ENCODE measurements around the gene CARS1. TPM values are rescaled to one million over a fixed set of nuclear protein-coding genes. Genes with fewer than 3 reads are reported as not detected.

The CARS1 gene
- total and polyA plus RNA-seq, 9 of the 15 experiments (the other 6 are each of a cell fraction or from before 2014, with no cell fraction given): 14.4 to 106 (median 73.6) TPM

DNA sequence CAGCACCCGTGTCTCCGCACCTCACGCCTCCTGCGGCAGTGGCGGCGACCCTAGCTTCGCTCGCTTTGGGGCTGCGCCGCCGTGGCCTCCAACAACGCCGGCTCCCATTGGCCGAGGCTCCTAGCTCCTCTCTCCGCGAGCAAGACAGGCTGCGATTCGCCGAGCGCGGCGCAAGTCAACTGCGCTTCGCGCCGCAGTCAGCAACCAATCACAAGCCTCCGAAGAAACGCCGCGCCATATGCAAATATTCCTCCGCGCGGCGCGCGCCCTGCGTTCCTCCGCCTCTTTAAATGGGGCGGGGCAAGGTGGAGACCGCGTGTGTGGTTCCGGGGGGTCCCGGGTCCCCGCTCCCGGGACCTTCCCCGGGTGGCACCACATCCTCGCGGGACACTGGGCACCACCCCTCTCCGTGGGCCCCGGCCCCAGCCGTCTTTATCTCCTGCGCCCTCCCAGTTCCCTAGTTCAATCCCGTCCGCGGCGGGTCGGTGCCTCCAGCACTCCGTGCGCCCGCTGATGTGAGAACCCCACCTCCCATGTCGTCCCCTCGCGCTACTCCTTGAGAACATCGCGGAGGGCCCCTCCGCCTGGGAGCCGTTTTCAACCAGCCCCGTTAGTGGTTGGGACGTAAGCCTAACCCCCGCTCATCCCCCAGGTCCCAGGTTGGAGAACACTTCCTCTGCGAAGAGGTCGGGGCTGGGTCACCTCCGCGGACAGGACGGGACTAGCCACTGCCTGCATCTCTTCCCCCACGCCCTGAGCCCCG is 64.8 kb downstream of the CARS1 start, which contains the start of gene NAP1L4 (continued):
- TF ChIP-seq, protein P1, sequence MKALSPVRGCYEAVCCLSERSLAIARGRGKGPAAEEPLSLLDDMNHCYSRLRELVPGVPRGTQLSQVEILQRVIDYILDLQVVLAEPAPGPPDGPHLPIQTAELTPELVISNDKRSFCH (CRISPR knock-in tag; IDR thresholded peaks at IDR 0.05): no peak
- TF ChIP-seq, protein P1 (tag; IDR thresholded peaks at IDR 0.05): 0 out of 2 replicates have a peak, but pooled peaks have one; percentile 33
- no peak for TF ChIP-seq TEAD2 (tag; IDR thresholded peaks at IDR 0.05)
- TF ChIP-seq, protein P2, sequence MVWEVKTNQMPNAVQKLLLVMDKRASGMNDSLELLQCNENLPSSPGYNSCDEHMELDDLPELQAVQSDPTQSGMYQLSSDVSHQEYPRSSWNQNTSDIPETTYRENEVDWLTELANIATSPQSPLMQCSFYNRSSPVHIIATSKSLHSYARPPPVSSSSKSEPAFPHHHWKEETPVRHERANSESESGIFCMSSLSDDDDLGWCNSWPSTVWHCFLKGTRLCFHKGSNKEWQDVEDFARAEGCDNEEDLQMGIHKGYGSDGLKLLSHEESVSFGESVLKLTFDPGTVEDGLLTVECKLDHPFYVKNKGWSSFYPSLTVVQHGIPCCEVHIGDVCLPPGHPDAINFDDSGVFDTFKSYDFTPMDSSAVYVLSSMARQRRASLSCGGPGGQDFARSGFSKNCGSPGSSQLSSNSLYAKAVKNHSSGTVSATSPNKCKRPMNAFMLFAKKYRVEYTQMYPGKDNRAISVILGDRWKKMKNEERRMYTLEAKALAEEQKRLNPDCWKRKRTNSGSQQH (CRISPR knock-in tag; IDR thresholded peaks at IDR 0.05): no peak
- TF ChIP-seq FIP1L1 (IDR thresholded peaks at IDR 0.05; ENCODE audit: low read depth, low read length, poor library complexity, severe bottlenecking): peak; percentile 20
- TF ChIP-seq, protein P3, sequence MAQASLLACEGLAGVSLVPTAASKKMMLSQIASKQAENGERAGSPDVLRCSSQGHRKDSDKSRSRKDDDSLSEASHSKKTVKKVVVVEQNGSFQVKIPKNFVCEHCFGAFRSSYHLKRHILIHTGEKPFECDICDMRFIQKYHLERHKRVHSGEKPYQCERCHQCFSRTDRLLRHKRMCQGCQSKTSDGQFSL (CRISPR knock-in tag; IDR thresholded peaks at IDR 0.05): no peak
- TF ChIP-seq, protein P3 (tag; IDR thresholded peaks at IDR 0.05): no peak
- TF ChIP-seq ZNF174 (CRISPR knock-in tag; IDR thresholded peaks at IDR 0.05): no peak
- no peak for TF ChIP-seq CCAR2 (IDR thresholded peaks at IDR 0.05; ENCODE audit: low read depth, low read length)
- TF ChIP-seq KLF16 (IDR thresholded peaks at IDR 0.05): no peak
- TF ChIP-seq, protein P4, sequence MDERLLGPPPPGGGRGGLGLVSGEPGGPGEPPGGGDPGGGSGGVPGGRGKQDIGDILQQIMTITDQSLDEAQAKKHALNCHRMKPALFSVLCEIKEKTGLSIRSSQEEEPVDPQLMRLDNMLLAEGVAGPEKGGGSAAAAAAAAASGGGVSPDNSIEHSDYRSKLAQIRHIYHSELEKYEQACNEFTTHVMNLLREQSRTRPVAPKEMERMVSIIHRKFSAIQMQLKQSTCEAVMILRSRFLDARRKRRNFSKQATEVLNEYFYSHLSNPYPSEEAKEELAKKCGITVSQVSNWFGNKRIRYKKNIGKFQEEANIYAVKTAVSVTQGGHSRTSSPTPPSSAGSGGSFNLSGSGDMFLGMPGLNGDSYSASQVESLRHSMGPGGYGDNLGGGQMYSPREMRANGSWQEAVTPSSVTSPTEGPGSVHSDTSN (CRISPR knock-in tag; IDR thresholded peaks at IDR 0.05; ENCODE audit: low read depth): no peak
- TF ChIP-seq, protein P4 (tag; conservative IDR thresholded peaks at IDR 0.05; ENCODE audit: low read depth): no peak
- peak; percentile 61 to 77; a peak in 2 of 4 replicates for TF ChIP-seq SIN3A (IDR thresholded peaks at IDR 0.05; ENCODE audit: borderline replicate concordance in 2 of 2, control insufficient read depth in 1 of 2, low read depth in 2 of 2, low read length in 2 of 2)
- no peak for TF ChIP-seq SAFB2 (IDR thresholded peaks at IDR 0.05; ENCODE audit: borderline replicate concordance, low read depth, low read length, severe bottlenecking)
- TF ChIP-seq KAT7 (CRISPR knock-in tag; IDR thresholded peaks at IDR 0.05; ENCODE audit: borderline replicate concordance): peak; percentile 96
- peak; percentile 68 for TF ChIP-seq MEIS2 (IDR thresholded peaks at IDR 0.05; ENCODE audit: partially characterized antibody)
- peak; percentile 99 for TF ChIP-seq RBM25 (IDR thresholded peaks at IDR 0.05; ENCODE audit: low read depth, low read length, severe bottlenecking)
- no peak for TF ChIP-seq PTRF (tag; IDR thresholded peaks at IDR 0.05)
- no peak for TF ChIP-seq GABPA (tag; conservative IDR thresholded peaks at IDR 0.05; ENCODE audit: low read depth)
- no peak for TF ChIP-seq NELFE (IDR thresholded peaks at IDR 0.05; ENCODE audit: insufficient read depth, insufficient read length)
- TF ChIP-seq RBM17 (IDR thresholded peaks at IDR 0.05; ENCODE audit: borderline replicate concordance, low read depth, low read length): no peak
- no peak for TF ChIP-seq ZKSCAN8 (CRISPR knock-in tag; IDR thresholded peaks at IDR 0.05)
